ENCODE data around the gene ACVR2A.

- TF ChIP-seq CTCF (IDR thresholded peaks at IDR 0.05), result no peak
- no peak for TF ChIP-seq POLR2A (IDR thresholded peaks at IDR 0.05)
Measured at GRCh38 chr2:147884830-147885229, 40.0 kb downstream of the ACVR2A start.

Measured in Peyer's patch (tissue), 4 donors.